Neural progenitor cell (in vitro differentiated cells): ENCODE data around the gene KDF1. TPM values are rescaled to one million over a fixed set of nuclear protein-coding genes. Genes with fewer than 3 reads are reported as not detected.

Experiments used
- DNase-seq: peaks from one replicate; pipeline ENCODE4 v3.0.0-alpha.2; 2016; ENCODE audit warnings: low spot score
- H2AFZ ChIP-seq: fragments of 200-600 bp; sonication (generic); replicated peaks from 2 replicates; pipeline ENCODE4 v1.6.1; 2016; ENCODE audit warnings: antibody characterized with exemption
- H3F3A ChIP-seq: fragments of 200-600 bp; sonication (generic); 2 replicates; pipeline ENCODE4 v1.6.1; 2016; ENCODE audit warnings: antibody characterized with exemption, low read depth
- H3K27ac ChIP-seq: fragments of 200-600 bp; sonication (generic); 2 replicates; pipeline ENCODE4 v1.5.1; 2016; ENCODE audit warnings: mild to moderate bottlenecking
- H3K27me3 ChIP-seq: fragments of 200-600 bp; sonication (generic); 2 replicates; pipeline ENCODE4 v1.6.1; 2016; ENCODE audit warnings: mild to moderate bottlenecking, moderate library complexity
- H3K36me3 ChIP-seq: fragments of 200-600 bp; sonication (generic); 2 replicates; pipeline ENCODE4 v1.5.1; 2016
- H3K4me1 ChIP-seq: fragments of 200-600 bp; sonication (generic); 2 replicates; pipeline ENCODE4 v1.6.1; 2016; ENCODE audit warnings: mixed run types
- H3K4me2 ChIP-seq: fragments of 200-600 bp; sonication (generic); 2 replicates; pipeline ENCODE4 v1.6.1; 2016
- H3K4me3 ChIP-seq: fragments of 200-600 bp; sonication (generic); 2 replicates; pipeline ENCODE4 v1.5.1; 2016
- H3K79me2 ChIP-seq: fragments of 200-600 bp; sonication (generic); 2 replicates; pipeline ENCODE4 v1.6.1; 2016; ENCODE audit warnings: low read depth
- H3K9ac ChIP-seq: fragments of 200-600 bp; sonication (generic); 2 replicates; pipeline ENCODE4 v1.6.1; 2016
- H3K9me3 ChIP-seq: fragments of 200-600 bp; sonication (generic); 2 replicates; pipeline ENCODE4 v1.5.1; 2016; ENCODE audit warnings: low read depth
- H4K20me1 ChIP-seq: fragments of 200-600 bp; sonication (generic); 2 replicates; pipeline ENCODE4 v1.6.1; 2016; ENCODE audit warnings: low read depth
- H3K27ac Mint-ChIP-seq: 3 replicates; pipeline ENCODE4 v1.8.0; 2021; ENCODE audit warnings: mixed read lengths
- H3K27me3 Mint-ChIP-seq: 2 replicates; pipeline ENCODE4 v1.8.0; 2022; ENCODE audit warnings: low read depth, mild to moderate bottlenecking, inconsistent platforms, moderate library complexity, mixed read lengths; ENCODE audit not compliant: insufficient read depth
- H3K36me3 Mint-ChIP-seq: 3 replicates; pipeline ENCODE4 v1.8.0; 2021; ENCODE audit warnings: mixed read lengths
- H3K4me1 Mint-ChIP-seq: 3 replicates; pipeline ENCODE4 v1.8.0; 2021; ENCODE audit warnings: mixed read lengths
- H3K4me3 Mint-ChIP-seq: 3 replicates; pipeline ENCODE4 v1.8.0; 2021; ENCODE audit warnings: mild to moderate bottlenecking, moderate library complexity, mixed read lengths
- H3K9me3 Mint-ChIP-seq: 3 replicates; pipeline ENCODE4 v1.8.0; 2020; ENCODE audit warnings: mixed read lengths
- EZH2 ChIP-seq: fragments of 200-600 bp; sonication (generic); IDR thresholded peaks from 2 replicates; pipeline ENCODE4 v1.6.1; 2017; ENCODE audit warnings: antibody characterized with exemption, mild to moderate bottlenecking, moderate library complexity
- EZH2phosphoT487 ChIP-seq: fragments of 200-600 bp; sonication (generic); IDR thresholded peaks from 2 replicates; pipeline ENCODE4 v1.6.1; 2017; ENCODE audit warnings: antibody characterized with exemption
- total RNA-seq: library from RNA; depleted of rRNA; stranded (reverse); fragments of >200 nt; gene quantifications from 2 replicates; pipeline ENCODE4 v1.2.3, GENCODE V29; 2015; ENCODE audit warnings: low replicate concordance
- TF ChIP-seq, protein P1 (sequence below): fragments of 200-600 bp; sonication (generic); IDR thresholded peaks from 2 replicates; pipeline ENCODE4 v1.5.1; 2017; ENCODE audit warnings: antibody characterized with exemption, mild to moderate bottlenecking

KDF1 gene, protein sequence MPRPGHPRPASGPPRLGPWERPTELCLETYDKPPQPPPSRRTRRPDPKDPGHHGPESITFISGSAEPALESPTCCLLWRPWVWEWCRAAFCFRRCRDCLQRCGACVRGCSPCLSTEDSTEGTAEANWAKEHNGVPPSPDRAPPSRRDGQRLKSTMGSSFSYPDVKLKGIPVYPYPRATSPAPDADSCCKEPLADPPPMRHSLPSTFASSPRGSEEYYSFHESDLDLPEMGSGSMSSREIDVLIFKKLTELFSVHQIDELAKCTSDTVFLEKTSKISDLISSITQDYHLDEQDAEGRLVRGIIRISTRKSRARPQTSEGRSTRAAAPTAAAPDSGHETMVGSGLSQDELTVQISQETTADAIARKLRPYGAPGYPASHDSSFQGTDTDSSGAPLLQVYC
- total RNA-seq: 1.1 TPM in 1 of 2 replicates, not detected in the other

DNA sequence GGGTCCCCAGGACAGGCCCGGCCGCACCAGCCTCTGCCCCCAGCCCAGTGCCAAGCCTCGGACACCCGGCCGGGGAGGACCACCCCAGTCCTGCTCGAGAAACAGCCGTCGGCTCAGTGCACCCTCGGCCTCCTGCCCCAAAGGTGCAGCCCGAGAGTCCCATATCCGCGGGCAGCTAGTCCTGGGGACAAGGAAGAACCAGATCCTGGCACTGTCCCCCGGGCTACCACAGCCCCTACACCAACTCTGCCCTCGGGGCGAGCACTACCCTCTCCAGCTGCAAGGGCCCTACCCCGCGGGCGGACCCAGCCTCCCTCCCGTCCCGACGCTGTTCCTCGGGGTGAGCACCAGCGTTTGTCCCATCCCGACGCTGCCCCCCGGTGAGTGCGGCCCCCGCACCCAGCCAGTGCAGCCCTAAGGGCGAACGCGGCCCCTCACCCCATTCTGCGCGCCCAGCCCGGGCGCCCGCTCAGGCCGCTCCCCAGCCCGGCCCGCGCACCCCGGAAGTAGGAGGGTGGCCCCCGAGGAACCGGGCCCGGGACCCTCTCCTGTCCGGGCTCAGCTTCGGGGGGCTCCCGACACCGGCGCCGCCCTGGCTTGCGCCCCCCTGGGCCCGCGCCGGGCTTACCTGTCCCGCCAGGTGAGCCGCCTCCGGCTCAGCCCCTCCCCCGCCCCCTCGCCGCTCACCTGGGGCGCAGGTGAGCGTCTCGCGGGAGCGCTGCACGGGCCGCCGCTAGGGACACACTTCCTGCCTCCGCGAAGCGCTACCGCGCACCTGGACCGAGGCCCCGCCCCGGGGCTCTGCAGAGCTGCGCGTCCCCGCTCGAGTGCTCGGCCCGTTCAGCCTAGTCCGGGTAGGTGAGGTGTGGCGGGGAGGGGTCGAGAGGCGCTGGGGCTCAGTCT, at the start of gene KDF1:
Gene KDF1, minus strand, starts transcription at position 747 of the 903 bp plus-strand sequence. CDS start 8,088 bp downstream, outside the sequence.
- Histone ChIP-seq H3F3A (peaks cover 15% of the 10 kb centered on the region), H3K27me3 (peaks cover 46% of the 10 kb centered on the region), H3K9ac (no peak within 1 kb of the TSS), H3K9me3 (no peaks in the 10 kb centered on the region), H3K4me2 (peak within 1 kb of the TSS; percentile 95), H4K20me1 (no peaks in the 10 kb centered on the region), H3K4me1 (no peaks in the 10 kb centered on the region), H2AFZ (peak within 1 kb of the TSS; percentile 89), H3K79me2 (no peaks in the 10 kb centered on the region), H3K36me3 (no peaks in the 10 kb centered on the region), H3K27ac (no peak within 1 kb of the TSS), H3K4me3 (peak within 1 kb of the TSS; percentile 88)
- peaks cover 3% of the 10 kb centered on the region for H3K9me3 Mint-ChIP-seq
- peaks cover 57% of the 10 kb centered on the region for H3K27me3 Mint-ChIP-seq
- no peaks in the 10 kb centered on the region for H3K36me3 Mint-ChIP-seq
- H3K27ac Mint-ChIP-seq: no peak within 1 kb of the TSS
- peaks cover 4% of the 10 kb centered on the region for H3K4me1 Mint-ChIP-seq
- peak within 1 kb of the TSS; percentile 71 for H3K4me3 Mint-ChIP-seq
- DNase-seq: peak; percentile 69
- TF ChIP-seq EZH2: peak; percentile 89
- TF ChIP-seq, protein P1, sequence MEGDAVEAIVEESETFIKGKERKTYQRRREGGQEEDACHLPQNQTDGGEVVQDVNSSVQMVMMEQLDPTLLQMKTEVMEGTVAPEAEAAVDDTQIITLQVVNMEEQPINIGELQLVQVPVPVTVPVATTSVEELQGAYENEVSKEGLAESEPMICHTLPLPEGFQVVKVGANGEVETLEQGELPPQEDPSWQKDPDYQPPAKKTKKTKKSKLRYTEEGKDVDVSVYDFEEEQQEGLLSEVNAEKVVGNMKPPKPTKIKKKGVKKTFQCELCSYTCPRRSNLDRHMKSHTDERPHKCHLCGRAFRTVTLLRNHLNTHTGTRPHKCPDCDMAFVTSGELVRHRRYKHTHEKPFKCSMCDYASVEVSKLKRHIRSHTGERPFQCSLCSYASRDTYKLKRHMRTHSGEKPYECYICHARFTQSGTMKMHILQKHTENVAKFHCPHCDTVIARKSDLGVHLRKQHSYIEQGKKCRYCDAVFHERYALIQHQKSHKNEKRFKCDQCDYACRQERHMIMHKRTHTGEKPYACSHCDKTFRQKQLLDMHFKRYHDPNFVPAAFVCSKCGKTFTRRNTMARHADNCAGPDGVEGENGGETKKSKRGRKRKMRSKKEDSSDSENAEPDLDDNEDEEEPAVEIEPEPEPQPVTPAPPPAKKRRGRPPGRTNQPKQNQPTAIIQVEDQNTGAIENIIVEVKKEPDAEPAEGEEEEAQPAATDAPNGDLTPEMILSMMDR: peak; percentile 48
- peak; percentile 76 for TF ChIP-seq EZH2phosphoT487

DNA sequence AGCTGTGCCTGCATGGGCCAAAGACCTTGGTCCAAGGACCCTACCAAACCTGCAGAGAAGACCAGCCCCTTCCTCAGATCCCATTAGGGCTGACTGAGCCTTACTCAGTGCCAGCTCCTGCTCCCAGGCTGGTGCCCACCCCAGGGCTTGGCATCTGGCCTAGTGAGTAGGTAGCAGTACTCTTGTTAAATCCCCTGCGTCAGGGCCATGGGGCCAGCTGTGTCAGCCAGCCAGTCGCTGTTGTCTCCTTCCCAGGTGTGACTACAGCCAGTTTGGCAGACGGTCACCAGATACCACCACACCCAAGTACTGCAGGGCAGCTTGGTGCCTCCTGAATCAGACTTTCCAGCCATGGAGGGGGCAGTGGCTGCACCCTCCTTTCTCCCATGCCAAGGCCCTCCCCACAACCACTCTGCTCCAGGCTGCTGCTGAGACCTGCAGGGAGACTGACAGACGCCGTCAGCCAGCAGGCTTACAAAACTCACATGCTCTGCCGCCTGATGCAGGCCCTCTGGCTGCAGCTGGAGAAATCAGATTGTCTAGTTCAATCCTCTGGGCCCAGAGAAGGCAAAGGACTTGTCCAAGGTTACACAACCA, 49.4 kb upstream of the KDF1 start:
- Histone ChIP-seq H3F3A (peaks cover 29% of the 10 kb centered on the region), H3K4me2 (no peak overlapping the region), H2AFZ (no peak overlapping the region), H3K9ac (no peak overlapping the region), H3K27me3 (peaks cover 13% of the 10 kb centered on the region), H3K79me2 (peaks cover 33% of the 10 kb centered on the region), H3K4me1 (peaks cover 29% of the 10 kb centered on the region), H4K20me1 (peaks cover 23% of the 10 kb centered on the region), H3K9me3 (no peaks in the 10 kb centered on the region), H3K27ac (no peak overlapping the region), H3K36me3 (no peaks in the 10 kb centered on the region), H3K4me3 (no peak overlapping the region)
- H3K27me3 Mint-ChIP-seq: peaks cover 7% of the 10 kb centered on the region
- no peaks in the 10 kb centered on the region for H3K9me3 Mint-ChIP-seq
- no peak for DNase-seq
- no peak for TF ChIP-seq EZH2phosphoT487
- no peak for TF ChIP-seq EZH2
- TF ChIP-seq, protein P1: no peak
- H3K27ac Mint-ChIP-seq: peak overlapping the region; percentile 66
- peaks cover 57% of the 10 kb centered on the region for H3K4me1 Mint-ChIP-seq
- peak overlapping the region; percentile 67 for H3K4me3 Mint-ChIP-seq
- H3K36me3 Mint-ChIP-seq: peaks cover 2% of the 10 kb centered on the region

DNA sequence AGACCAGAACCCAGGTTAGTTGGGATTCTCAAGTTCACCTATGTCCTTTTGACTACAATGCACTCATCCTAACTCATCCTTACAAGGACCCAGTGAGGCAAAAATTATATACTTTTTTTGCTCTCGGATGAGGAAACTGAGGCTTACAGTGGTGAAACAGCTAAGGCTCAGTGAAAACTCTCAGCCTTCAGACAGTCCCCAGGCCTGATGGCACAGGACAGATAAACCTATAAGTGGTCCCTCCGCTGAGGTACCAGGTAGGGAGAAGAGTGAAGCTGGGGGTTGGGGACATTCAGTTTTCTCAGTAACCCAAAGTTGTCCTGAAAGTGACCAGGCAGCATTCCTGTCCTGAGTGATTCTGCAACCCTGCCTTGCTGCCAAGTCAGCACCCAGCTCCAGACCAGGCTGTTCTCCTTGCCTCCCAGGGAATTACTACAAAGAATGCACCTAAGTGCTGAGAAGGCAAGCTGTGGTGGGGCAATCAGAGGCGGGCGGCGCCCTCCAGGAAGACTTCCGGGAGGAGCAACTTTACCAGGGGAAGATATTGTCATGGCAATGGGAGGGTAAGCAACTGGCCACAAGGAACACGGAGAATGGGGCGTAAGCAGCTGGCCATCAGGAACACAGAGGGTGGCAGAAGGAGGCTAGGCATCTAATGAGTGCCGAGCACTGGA, 47.8 kb upstream of the KDF1 start:
- Histone ChIP-seq H3K4me2 (no peak overlapping the region), H3K9ac (no peak overlapping the region), H3K27ac (no peak overlapping the region), H2AFZ (no peak overlapping the region), H3K9me3 (no peaks in the 10 kb centered on the region), H3K27me3 (peaks cover 13% of the 10 kb centered on the region), H3K4me3 (no peak overlapping the region), H3K4me1 (peaks cover 39% of the 10 kb centered on the region), H3F3A (peaks cover 36% of the 10 kb centered on the region), H4K20me1 (peaks cover 23% of the 10 kb centered on the region), H3K36me3 (no peaks in the 10 kb centered on the region), H3K79me2 (peaks cover 33% of the 10 kb centered on the region)
- Mint-ChIP-seq H3K36me3 (peaks cover 2% of the 10 kb centered on the region), H3K27ac (peak overlapping the region; percentile 46), H3K9me3 (no peaks in the 10 kb centered on the region), H3K4me1 (peaks cover 70% of the 10 kb centered on the region), H3K27me3 (peaks cover 8% of the 10 kb centered on the region), H3K4me3 (peak overlapping the region; percentile 11)
- no peak for TF ChIP-seq EZH2
- TF ChIP-seq EZH2phosphoT487: no peak
- TF ChIP-seq, protein P1: no peak
- no peak for DNase-seq
